ENCODE results near the gene RGS18. TPM values are rescaled to one million over a fixed set of nuclear protein-coding genes. Genes with fewer than 3 reads are reported as not detected.

Gene RGS18
- 1 to 10 TPM; 1.8 to 6.1 TPM for total RNA-seq

- DNase-seq (ENCODE audit: low spot score): no peak
- H3K9me3 ChIP-seq: no peaks in the 10 kb centered on the region
- H3K27ac ChIP-seq: peak within 1 kb of the TSS in 1 of 2 donors; percentile 26
- no peak for ATAC-seq (ENCODE audit: insufficient number of reproducible peaks, low FRiP score, low read depth)
- H3K4me1 ChIP-seq (ENCODE audit: control insufficient read depth in 1 of 2, low read depth in 2 of 2): no peaks in the 10 kb centered on the region
- H3K4me3 ChIP-seq: peak within 1 kb of the TSS; percentile 11
- no peaks in the 10 kb centered on the region for H3K27me3 ChIP-seq (replicated peaks; ENCODE audit: insufficient read depth)
- TF ChIP-seq CTCF (IDR thresholded peaks at IDR 0.05): no peak
- no peaks in the 10 kb centered on the region for H3K36me3 ChIP-seq
These were observed at the start of gene RGS18 for GRCh38 chr1:192158181-192158580. Gene RGS18 (plus strand): TSS chr1:192158462. CDS start chr1:192158638, 176 bp downstream.

- H3K36me3 ChIP-seq: no peaks in the 10 kb centered on the region
- H3K4me1 ChIP-seq (ENCODE audit: control insufficient read depth in 1 of 2, low read depth in 2 of 2): no peaks in the 10 kb centered on the region
- H3K9me3 ChIP-seq: no peaks in the 10 kb centered on the region
- H3K27ac ChIP-seq: no peak overlapping the region
- no peaks in the 10 kb centered on the region for H3K27me3 ChIP-seq (replicated peaks; ENCODE audit: insufficient read depth)
- H3K4me3 ChIP-seq: no peak overlapping the region
- TF ChIP-seq CTCF (IDR thresholded peaks at IDR 0.05): no peak
- ATAC-seq (ENCODE audit: insufficient number of reproducible peaks, low FRiP score, low read depth): no peak
- DNase-seq (ENCODE audit: low spot score): no peak
These were observed 48.7 kb upstream of the RGS18 start for GRCh38 chr1:192109576-192109975.

GRCh38 chr1:192115000-192115399 lies 43.3 kb upstream of the RGS18 start:
- H3K36me3 ChIP-seq: no peaks in the 10 kb centered on the region
- ATAC-seq (ENCODE audit: insufficient number of reproducible peaks, low FRiP score, low read depth): no peak
- no peak overlapping the region for H3K27ac ChIP-seq
- no peaks in the 10 kb centered on the region for H3K9me3 ChIP-seq
- no peaks in the 10 kb centered on the region for H3K27me3 ChIP-seq (replicated peaks; ENCODE audit: insufficient read depth)
- no peak for TF ChIP-seq CTCF (IDR thresholded peaks at IDR 0.05)
- H3K4me1 ChIP-seq (ENCODE audit: control insufficient read depth in 1 of 2, low read depth in 2 of 2): no peaks in the 10 kb centered on the region
- H3K4me3 ChIP-seq: no peak overlapping the region
- DNase-seq (ENCODE audit: low spot score): no peak

- Histone ChIP-seq H3K36me3 (no peaks in the 10 kb centered on the region), H3K27me3 (replicated peaks; ENCODE audit: insufficient read depth) (no peaks in the 10 kb centered on the region), H3K9me3 (no peaks in the 10 kb centered on the region), H3K4me1 (ENCODE audit: control insufficient read depth in 1 of 2, low read depth in 2 of 2) (no peaks in the 10 kb centered on the region), H3K4me3 (no peak overlapping the region), H3K27ac (no peak overlapping the region)
- ATAC-seq (ENCODE audit: insufficient number of reproducible peaks, low FRiP score, low read depth) (no peak), DNase-seq (ENCODE audit: low spot score) (no peak)
- TF ChIP-seq CTCF (IDR thresholded peaks at IDR 0.05): no peak
These were observed 39.3 kb upstream of the RGS18 start for GRCh38 chr1:192118881-192119405.

GRCh38 chr1:192119701-192120100 lies 38.6 kb upstream of the RGS18 start:
- Histone ChIP-seq H3K36me3 (no peaks in the 10 kb centered on the region), H3K4me3 (no peak overlapping the region), H3K27me3 (replicated peaks; ENCODE audit: insufficient read depth) (no peaks in the 10 kb centered on the region), H3K4me1 (ENCODE audit: control insufficient read depth in 1 of 2, low read depth in 2 of 2) (no peaks in the 10 kb centered on the region), H3K27ac (no peak overlapping the region), H3K9me3 (no peaks in the 10 kb centered on the region)
- TF ChIP-seq CTCF (IDR thresholded peaks at IDR 0.05): no peak
- no peak for ATAC-seq (ENCODE audit: insufficient number of reproducible peaks, low FRiP score, low read depth)
- DNase-seq (ENCODE audit: low spot score): no peak
